ENCODE results near the gene REXO1. TPM values are rescaled to one million over a fixed set of nuclear protein-coding genes. Genes with fewer than 3 reads are reported as not detected.

Gene REXO1
- total RNA-seq, 4 donors from 2014 or later, result 11.4 to 29.9 (median 16.1) TPM

DNA sequence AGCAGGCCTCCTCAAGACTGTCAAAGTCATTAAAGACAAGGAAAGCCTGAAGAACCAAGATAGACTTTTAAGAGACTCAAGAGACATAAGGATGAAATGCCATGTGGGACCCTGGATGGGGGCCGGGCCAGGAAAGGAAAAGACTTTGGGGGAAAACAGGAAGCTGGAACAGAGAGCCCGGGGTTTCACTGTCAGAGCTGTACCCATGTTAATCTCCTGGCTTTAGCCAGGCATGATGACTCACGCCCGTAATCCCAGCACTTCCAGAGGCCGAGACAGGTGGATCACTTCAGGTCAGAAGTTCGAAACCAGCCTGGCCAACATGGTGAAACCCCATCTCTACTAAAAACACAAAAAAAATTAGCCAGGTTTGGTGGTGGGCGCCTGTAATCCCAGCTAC is 20.7 kb upstream of the REXO1 start:
- WGBS, 2 donors (ENCODE audit: low coverage in 1 of 2), result 71 to 76% methylated on average over 5 to 6 of the region's 7 CpGs
- no peak overlapping the region for H3K4me3 ChIP-seq
- peaks cover 0 to 48% (median 17%) of the 10 kb centered on the region in 3 donors for H3K4me1 ChIP-seq
- no peak for ATAC-seq
- H3K9me3 ChIP-seq, result no peaks in the 10 kb centered on the region
- TF ChIP-seq POLR2AphosphoS5 (IDR thresholded peaks at IDR 0.05), result no peak
- TF ChIP-seq, protein P1, sequence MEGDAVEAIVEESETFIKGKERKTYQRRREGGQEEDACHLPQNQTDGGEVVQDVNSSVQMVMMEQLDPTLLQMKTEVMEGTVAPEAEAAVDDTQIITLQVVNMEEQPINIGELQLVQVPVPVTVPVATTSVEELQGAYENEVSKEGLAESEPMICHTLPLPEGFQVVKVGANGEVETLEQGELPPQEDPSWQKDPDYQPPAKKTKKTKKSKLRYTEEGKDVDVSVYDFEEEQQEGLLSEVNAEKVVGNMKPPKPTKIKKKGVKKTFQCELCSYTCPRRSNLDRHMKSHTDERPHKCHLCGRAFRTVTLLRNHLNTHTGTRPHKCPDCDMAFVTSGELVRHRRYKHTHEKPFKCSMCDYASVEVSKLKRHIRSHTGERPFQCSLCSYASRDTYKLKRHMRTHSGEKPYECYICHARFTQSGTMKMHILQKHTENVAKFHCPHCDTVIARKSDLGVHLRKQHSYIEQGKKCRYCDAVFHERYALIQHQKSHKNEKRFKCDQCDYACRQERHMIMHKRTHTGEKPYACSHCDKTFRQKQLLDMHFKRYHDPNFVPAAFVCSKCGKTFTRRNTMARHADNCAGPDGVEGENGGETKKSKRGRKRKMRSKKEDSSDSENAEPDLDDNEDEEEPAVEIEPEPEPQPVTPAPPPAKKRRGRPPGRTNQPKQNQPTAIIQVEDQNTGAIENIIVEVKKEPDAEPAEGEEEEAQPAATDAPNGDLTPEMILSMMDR (IDR thresholded peaks at IDR 0.05), result no peak
- TF ChIP-seq EP300 (IDR thresholded peaks at IDR 0.05), result no peak
- no peak for TF ChIP-seq POLR2A (IDR thresholded peaks at IDR 0.05)
- H3K27me3 ChIP-seq, result no peaks in the 10 kb centered on the region
- no peak overlapping the region for H3K27ac ChIP-seq
- peaks cover 0 to 20% of the 10 kb centered on the region in 2 donors for H3K36me3 ChIP-seq

DNA sequence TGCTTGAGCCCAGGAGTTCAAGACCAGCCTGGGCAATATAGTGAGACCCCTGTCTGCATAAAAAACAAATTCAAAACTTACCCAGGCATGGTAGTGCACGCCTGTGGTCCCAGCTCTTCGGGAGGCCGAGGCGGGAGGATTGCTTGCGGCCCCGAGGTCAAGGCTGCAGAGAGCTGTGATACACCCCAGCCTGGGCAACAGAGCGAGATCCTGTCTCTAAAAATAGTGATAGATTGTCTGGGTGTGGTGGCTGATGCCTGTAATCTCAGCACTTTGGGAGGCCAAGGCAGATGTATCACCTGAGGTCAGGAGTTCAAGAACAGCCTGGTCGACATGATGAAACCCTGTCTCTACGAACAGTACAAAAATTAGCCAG is 19.1 kb upstream of the REXO1 start:
- no peak for TF ChIP-seq EP300 (IDR thresholded peaks at IDR 0.05)
- TF ChIP-seq POLR2A (IDR thresholded peaks at IDR 0.05), result no peak
- no peak for TF ChIP-seq POLR2AphosphoS5 (IDR thresholded peaks at IDR 0.05)
- TF ChIP-seq, protein P1 (IDR thresholded peaks at IDR 0.05), result no peak
- peaks cover 0 to 35% (median 3%) of the 10 kb centered on the region in 3 donors for H3K4me1 ChIP-seq
- H3K27ac ChIP-seq, result peak overlapping the region in 1 of 4 donors; percentile 6
- peaks cover 2% of the 10 kb centered on the region for H3K27me3 ChIP-seq
- no peak for ATAC-seq
- no peak overlapping the region for H3K4me3 ChIP-seq
- H3K9me3 ChIP-seq, result no peaks in the 10 kb centered on the region
- 86% methylated on average over 2 of the region's 9 CpGs; no CpG with 5 or more reads in 1 of the 2 donors for WGBS, 2 donors (ENCODE audit: low coverage in 1 of 2)
- peaks cover 0 to 20% of the 10 kb centered on the region in 2 donors for H3K36me3 ChIP-seq

DNA sequence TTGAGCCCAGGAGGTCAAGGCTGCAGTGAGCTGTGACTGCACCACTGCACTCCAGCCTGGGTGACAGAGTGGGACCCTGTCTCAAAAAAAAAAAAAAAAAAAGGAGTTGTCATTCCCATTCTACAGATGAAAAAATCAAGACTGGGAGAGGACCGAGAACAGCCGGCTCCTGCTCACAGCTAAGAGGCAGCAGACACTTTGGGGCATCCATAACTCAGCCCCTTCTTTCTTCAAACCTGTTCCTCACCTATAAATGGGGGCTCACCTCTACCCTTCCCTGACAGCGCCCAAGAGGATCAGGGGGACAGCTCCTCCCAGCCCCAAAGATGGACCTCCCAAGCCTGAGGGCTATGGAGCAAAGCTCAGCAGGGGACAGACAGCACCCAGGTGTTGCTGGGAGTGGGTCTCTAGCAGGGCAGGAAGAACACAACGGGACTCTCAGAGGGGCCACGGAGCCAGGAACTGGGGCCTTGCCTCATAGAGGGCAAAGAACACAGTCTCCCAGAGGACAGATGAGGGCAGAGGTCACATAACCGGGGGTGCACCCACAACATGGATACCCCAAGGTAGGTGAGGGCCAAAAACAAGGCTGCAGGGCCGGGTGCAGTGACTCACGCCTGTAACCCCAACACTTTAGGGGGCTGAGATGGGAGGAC is 18.5 kb upstream of the REXO1 start:
- TF ChIP-seq EP300 (IDR thresholded peaks at IDR 0.05) (no peak), POLR2AphosphoS5 (IDR thresholded peaks at IDR 0.05) (no peak), POLR2A (IDR thresholded peaks at IDR 0.05) (no peak)
- TF ChIP-seq, protein P1 (IDR thresholded peaks at IDR 0.05), result no peak
- Histone ChIP-seq H3K27ac (peak overlapping the region in 1 of 4 donors; percentile 6), H3K27me3 (peaks cover 7% of the 10 kb centered on the region), H3K36me3 (peaks cover 0 to 20% of the 10 kb centered on the region in 2 donors), H3K9me3 (no peaks in the 10 kb centered on the region), H3K4me1 (peaks cover 0 to 35% (median 8%) of the 10 kb centered on the region in 3 donors), H3K4me3 (no peak overlapping the region)
- 89 to 100% methylated on average over 1 to 2 of the region's 8 CpGs for WGBS, 2 donors (ENCODE audit: low coverage in 1 of 2)
- no peak for ATAC-seq

DNA sequence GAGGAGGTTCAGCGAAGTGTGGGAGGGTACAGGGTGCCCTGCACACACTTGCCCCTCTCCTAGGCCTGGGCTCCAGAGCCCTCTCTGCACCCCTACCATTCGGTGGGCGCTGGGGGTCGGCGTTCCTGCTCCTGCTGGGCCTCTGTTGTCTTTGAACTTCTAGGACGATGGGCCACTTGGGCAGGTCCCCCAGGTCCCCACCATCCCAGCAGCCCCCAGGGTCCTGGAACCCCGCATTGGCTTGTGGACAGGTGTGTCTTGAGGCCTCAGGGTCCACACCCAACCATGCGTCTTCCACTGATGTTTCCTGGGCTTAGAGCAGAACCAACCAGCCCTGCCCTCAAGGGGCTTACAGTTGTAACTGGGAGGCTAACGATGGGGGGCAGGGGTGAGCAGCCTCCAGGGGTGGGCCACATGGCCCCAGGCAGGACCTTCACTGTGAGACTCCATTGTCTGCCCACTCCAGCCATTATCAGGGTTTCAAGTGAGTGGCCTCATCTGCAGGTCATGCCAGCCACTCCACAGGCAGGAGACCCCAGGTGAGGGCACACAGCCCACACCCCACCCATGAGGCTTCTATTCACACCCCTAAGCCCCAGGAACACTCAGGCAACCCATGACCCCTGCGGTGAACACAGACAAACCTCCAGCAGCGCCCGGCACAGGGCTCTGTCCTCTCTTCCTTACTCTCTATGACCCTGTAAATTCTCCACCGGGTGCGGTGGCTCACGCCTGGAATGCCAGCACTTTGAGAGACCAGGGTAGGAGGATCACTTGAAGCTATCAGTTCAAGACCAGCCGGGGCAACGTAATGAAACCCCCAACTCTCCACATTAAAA is 17.1 kb upstream of the REXO1 start:
- WGBS, 2 donors (ENCODE audit: low coverage in 1 of 2), result 86% methylated on average over 4 of the region's 17 CpGs; no CpG with 5 or more reads in 1 of the 2 donors
- H3K36me3 ChIP-seq, result peaks cover 0 to 5% of the 10 kb centered on the region in 2 donors

More for the DNA sequence above, 17.1 kb upstream of the REXO1 start:
- H3K9me3 ChIP-seq, result no peaks in the 10 kb centered on the region
- peak overlapping the region in 3 of 4 donors; percentile 87 to 93 (median 89) for H3K27ac ChIP-seq
- H3K4me3 ChIP-seq, result peak overlapping the region in 1 of 2 donors; percentile 69
- peaks cover 0 to 37% (median 23%) of the 10 kb centered on the region in 3 donors for H3K4me1 ChIP-seq
- peaks cover 15% of the 10 kb centered on the region for H3K27me3 ChIP-seq
- ATAC-seq, result no peak
- TF ChIP-seq POLR2AphosphoS5 (IDR thresholded peaks at IDR 0.05) (no peak), POLR2A (IDR thresholded peaks at IDR 0.05) (no peak), EP300 (IDR thresholded peaks at IDR 0.05) (no peak)
- TF ChIP-seq, protein P1 (IDR thresholded peaks at IDR 0.05), result no peak
